HepG2 (cell line): ENCODE measurements around the gene TNFAIP8L3. TPM values are rescaled to one million over a fixed set of nuclear protein-coding genes. Genes with fewer than 3 reads are reported as not detected.

Source experiments
- ATAC-seq: fragments of 200-7000 bp; cut with Tn5 transposase; 3 replicates; pipeline ENCODE4 v1.9.1; 2020; ENCODE audit warnings: mild to moderate bottlenecking, moderate library complexity
- BruUV-seq: library from RNA; stranded (reverse); fragments of 400-500 nt; replicated peaks from 2 replicates; lab custom pipeline; 2021; lab: Mats Ljungman, UMichigan
- CTCF ChIA-PET: fragments of 300-600 bp; formaldehyde crosslinking; extraction: SDS; loops from one replicate; lab custom pipeline; 2021; ENCODE audit warnings: low total read pairs, inconsistent platforms, low intra/inter-chr PET ratio; lab: Yijun Ruan, JAX
- POLR2A ChIA-PET: fragments of 350-600 bp; sonication (Branson Sonifier 250); formaldehyde crosslinking; loops from one replicate; lab custom pipeline; 2020; ENCODE audit warnings: antibody characterized with exemption, inconsistent platforms; lab: Yijun Ruan, JAX
- DNase-seq: peaks from one replicate; pipeline ENCODE4 v3.0.0-alpha.2; 2015; ENCODE audit warnings: low spot score
- FAIRE-seq: peaks from 3 replicates; lab custom pipeline; 2011; peaks lifted over from hg19 to GRCh38; lab: Jason Lieb, UNC
- H2AFZ ChIP-seq: one replicate; pipeline ENCODE4 v1.6.1; 2011; ENCODE audit warnings: low read length, inconsistent platforms
- H3K27ac ChIP-seq: fragments of 300-600 bp; 3 replicates; pipeline ENCODE4 v1.8.0; 2011; ENCODE audit warnings: mixed run types, mild to moderate bottlenecking, mixed read lengths, low read length, inconsistent platforms; ENCODE audit not compliant: insufficient read depth; ENCODE audit errors: extremely low read length
- H3K27me3 ChIP-seq, 2 experiments: fragments of 200-600 bp in 1 of 2; 2 replicates in 1 of 2; 3 replicates in 1 of 2; pipeline versions ENCODE4 v1.6.0 to v1.8.0; 2011; ENCODE audit warnings: low read length in 2 of 2, mild to moderate bottlenecking in 2 of 2, moderate library complexity in 2 of 2, inconsistent platforms in 1 of 2; ENCODE audit not compliant: insufficient read depth in 2 of 2, control insufficient read depth in 1 of 2
- H3K36me3 ChIP-seq, 2 experiments: fragments of 200-600 bp in 1 of 2; replicated peaks in 1 of 2; 2 replicates in 1 of 2; 3 replicates in 1 of 2; pipeline versions ENCODE4 v1.5.1 to v1.8.0; 2011; ENCODE audit warnings: low read length in 2 of 2, inconsistent platforms in 1 of 2; ENCODE audit not compliant: insufficient read depth in 2 of 2, control insufficient read depth in 1 of 2
- H3K4me1 ChIP-seq: 2 replicates; pipeline ENCODE4 v1.5.1; 2012; ENCODE audit warnings: low read length, inconsistent platforms; ENCODE audit not compliant: insufficient read depth
- H3K4me2 ChIP-seq: 2 replicates; pipeline ENCODE4 v1.6.0; 2011; ENCODE audit warnings: low read depth, low read length, inconsistent platforms
- H3K4me3 ChIP-seq, 3 experiments: fragments of 200-600 bp in 1 of 3; sonication (generic), shearing (Covaris generic) in 1 of 3; replicated peaks in 1 of 3; 2 replicates each; pipeline ENCODE4 v1.5.1; 2011 to 2016; ENCODE audit warnings: low read length in 3 of 3, inconsistent platforms in 2 of 3, low read depth in 2 of 3, mild to moderate bottlenecking in 2 of 3, control low read depth in 1 of 3, mixed read lengths in 1 of 3; ENCODE audit not compliant: insufficient read depth in 1 of 3
- H3K79me2 ChIP-seq: one replicate; pipeline ENCODE4 v1.6.1; 2011; ENCODE audit warnings: low read length, inconsistent platforms; ENCODE audit not compliant: insufficient read depth
- H3K9ac ChIP-seq: 2 replicates; pipeline ENCODE4 v1.6.0; 2011; ENCODE audit warnings: mild to moderate bottlenecking, low read depth, low read length, inconsistent platforms; ENCODE audit not compliant: insufficient read depth
- H3K9me3 ChIP-seq: 2 replicates; pipeline ENCODE4 v1.5.1; 2012; ENCODE audit warnings: mild to moderate bottlenecking, low read length
- H4K20me1 ChIP-seq: 2 replicates; pipeline ENCODE4 v1.6.0; 2011; ENCODE audit warnings: inconsistent platforms, mild to moderate bottlenecking, low read length, moderate library complexity; ENCODE audit not compliant: insufficient read depth
- AGO2 ChIP-seq: fragments of 200-400 bp; formaldehyde crosslinking; optimal IDR thresholded peaks from 2 replicates; pipeline ENCODE3; 2017; ENCODE audit warnings: mild to moderate bottlenecking, low read depth, low read length, moderate library complexity
- NR3C1 ChIP-seq: sonication (generic); formaldehyde crosslinking; IDR thresholded peaks from 2 replicates; pipeline ENCODE4 v1.4.0; 2020; ENCODE audit warnings: missing genetic modification reagents
- RFX1 ChIP-seq: fragments of 450-650 bp; IDR thresholded peaks from 2 replicates; pipeline ENCODE4 v1.6.1; 2017
- SMC3 ChIP-seq: IDR thresholded peaks from 2 replicates; pipeline ENCODE4 v1.6.1; 2011; ENCODE audit warnings: low read length, improper control_type of control experiment
- TOPORS ChIP-seq: sonication (generic); formaldehyde crosslinking; IDR thresholded peaks from 2 replicates; pipeline ENCODE4 v1.8.0; 2023; ENCODE audit warnings: mild to moderate bottlenecking, missing genetic modification reagents
- ZBTB20 ChIP-seq: sonication (generic); formaldehyde crosslinking; IDR thresholded peaks from 2 replicates; pipeline ENCODE4 v1.8.1; 2023; ENCODE audit warnings: missing genetic modification reagents, low read depth, mild to moderate bottlenecking, borderline replicate concordance
- ZNF510 ChIP-seq: sonication (generic); formaldehyde crosslinking; IDR thresholded peaks from 2 replicates; pipeline ENCODE4 v1.4.0; 2020; ENCODE audit warnings: low read depth, mild to moderate bottlenecking, missing genetic modification reagents
- ZNF567 ChIP-seq: sonication (generic); formaldehyde crosslinking; IDR thresholded peaks from 2 replicates; pipeline ENCODE4 v1.8.1; 2023; ENCODE audit warnings: mild to moderate bottlenecking, missing genetic modification reagents, borderline replicate concordance
- WGBS: methylation state at CpG from one replicate; pipeline ENCODE4 v1.1.6; 2017; ENCODE audit warnings: low lambda C conversion rate; 5-methylcytosine and 5-hydroxymethylcytosine counted together
- in situ Hi-C: cut with HindIII; loops from 2 replicates; pipeline ENCODE4 v1.10.0; 2017; ENCODE audit warnings: low pct_unique_long_range_greater_than_20kb; ENCODE audit not compliant: extremely low pct_ligation_motif_present
- intact Hi-C: fragments of 100-400 bp; cut with micrococcal nuclease; formaldehyde crosslinking; loops from one replicate; pipeline ENCODE4 v1.10.0; 2022; ENCODE audit not compliant: unreplicated experiment
- polyA plus RNA-seq, 8 experiments: library from polyadenylated mRNA; depleted of rRNA in 3 of 8; stranded (reverse) in 7 of 8; unstranded in 1 of 8; fragments of >200 nt; fragmentation: Illumina TruSeq in 4 of 8; extraction: Trizol in 4 of 8; gene quantifications; 2 replicates each; pipeline versions ENCODE4 v1.2.1 to v1.2.3, GENCODE V29; 2011 to 2016; ENCODE audit warnings: low read depth in 4 of 8, missing spikeins in 1 of 8, mixed read lengths in 1 of 8; ENCODE audit not compliant: insufficient read depth in 1 of 8
- total RNA-seq, 5 experiments: library from RNA; depleted of rRNA; stranded (reverse); fragments of >200 nt; fragmentation: Illumina TruSeq; extraction: Trizol; gene quantifications; 2 replicates each; pipeline ENCODE4 v1.2.3, GENCODE V29; 2016; ENCODE audit warnings: low read depth in 1 of 5
- TF ChIP-seq, protein P1 (sequence below): IDR thresholded peaks from 2 replicates; pipeline ENCODE4 v1.6.1; 2016; ENCODE audit warnings: missing genetic modification reagents, missing compliant biosample characterization

Gene TNFAIP8L3
- total and polyA plus RNA-seq, 2 of the 13 experiments (the other 11 are each of a cell fraction or from before 2014, with no cell fraction given), result 0.15 to 4.0 TPM

DNA sequence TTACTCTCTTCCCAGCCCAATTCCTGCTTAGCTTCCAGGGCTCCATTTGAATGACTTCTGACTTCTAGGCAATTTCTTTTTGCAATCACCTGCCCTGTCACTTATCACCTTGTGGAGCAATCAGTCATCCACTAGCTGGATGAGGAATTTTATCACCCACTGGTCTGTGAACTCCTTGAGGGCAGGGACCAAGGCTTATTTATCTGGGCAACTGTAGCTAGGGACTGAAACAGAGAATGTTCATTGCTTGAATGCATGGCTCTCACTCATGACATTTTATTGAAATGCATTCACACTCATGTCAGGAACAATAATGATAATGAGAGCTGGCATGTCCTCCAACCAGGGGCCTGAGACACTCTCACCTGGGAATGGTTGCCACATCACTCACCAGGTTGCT is 15.5 kb downstream of the TNFAIP8L3 start:
- H3K79me2 ChIP-seq, result no peaks in the 10 kb centered on the region
- BruUV-seq, result no TSS peak
- no peaks in the 10 kb centered on the region for H3K27me3 ChIP-seq
- in situ Hi-C loops, result no loop called here
- FAIRE-seq (no peak), DNase-seq (no peak), ATAC-seq (no peak)
- ChIA-PET POLR2A (no interaction called here), CTCF (no interaction called here)
- TF ChIP-seq TOPORS (CRISPR knock-in tag), result no peak
- peak; percentile 22; the same call in 1 of the 2 replicates for TF ChIP-seq RFX1
- no peak overlapping the region for H3K4me2 ChIP-seq
- no peaks in the 10 kb centered on the region for H3K9me3 ChIP-seq
- H3K36me3 ChIP-seq, result peaks cover 0 to 2% of the 10 kb centered on the region in 2 experiments; a peak in 2 of 5 replicates
- no peaks in the 10 kb centered on the region for H3K4me1 ChIP-seq
- no peaks in the 10 kb centered on the region for H4K20me1 ChIP-seq
- H2AFZ ChIP-seq, result no peak overlapping the region
- no peak overlapping the region for H3K4me3 ChIP-seq
- H3K9ac ChIP-seq, result no peak overlapping the region
- no peak overlapping the region for H3K27ac ChIP-seq
- intact Hi-C loops, result no loop called here

DNA sequence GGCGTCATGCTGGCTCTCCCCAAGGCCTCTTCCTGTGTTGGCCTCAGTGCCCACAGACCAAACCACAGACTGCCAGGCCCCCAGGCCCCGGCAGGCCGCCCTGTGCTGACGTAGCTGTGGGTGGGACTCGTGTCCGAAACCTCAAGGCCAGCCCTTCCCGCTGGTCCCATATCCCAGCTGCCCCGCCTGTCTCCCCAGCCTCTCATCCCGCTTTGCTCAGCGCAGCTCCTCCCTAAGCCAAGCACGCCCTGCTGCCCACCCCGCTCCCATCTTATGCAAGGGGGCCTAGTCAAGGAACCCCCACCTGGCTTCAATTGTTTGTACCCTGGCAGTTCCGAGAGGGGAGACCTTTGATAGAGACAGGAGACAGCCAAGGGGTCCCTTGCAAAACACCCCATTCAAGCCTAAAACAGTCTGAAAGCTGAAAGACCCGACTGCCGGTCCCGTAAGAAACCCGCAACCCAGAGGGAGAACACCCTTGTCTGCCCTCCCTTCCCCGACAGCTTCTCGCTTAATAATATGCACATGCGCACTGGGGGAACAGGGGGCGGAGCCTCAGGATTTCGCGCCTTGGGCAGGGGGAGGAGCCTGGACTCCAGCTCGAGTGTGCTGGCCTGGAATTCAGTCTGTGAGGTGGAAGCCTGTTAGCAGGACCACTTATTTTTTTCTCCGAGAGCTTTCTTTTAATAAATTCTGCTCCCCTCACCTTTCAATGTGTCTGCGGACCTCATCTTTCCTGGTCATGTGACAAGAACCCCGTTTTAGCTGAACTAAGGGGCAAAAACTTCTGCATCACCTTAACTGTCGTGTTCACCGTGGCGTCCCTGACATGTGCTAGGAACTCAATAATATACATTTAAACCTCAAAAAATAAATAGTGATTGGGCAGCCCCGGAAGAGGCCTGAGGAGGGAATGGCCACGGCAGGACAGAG is 17.2 kb downstream of the TNFAIP8L3 start:
- peaks cover 0 to 2% of the 10 kb centered on the region in 2 experiments; a peak in 2 of 5 replicates for H3K36me3 ChIP-seq
- in situ Hi-C loops (no loop called here), intact Hi-C loops (no loop called here)
- no peaks in the 10 kb centered on the region for H3K4me1 ChIP-seq
- H3K4me3 ChIP-seq, result no peak overlapping the region
- no peak overlapping the region for H2AFZ ChIP-seq
- H3K9ac ChIP-seq, result no peak overlapping the region
- H3K27me3 ChIP-seq, result no peaks in the 10 kb centered on the region
- TF ChIP-seq AGO2 (peak; percentile 18), NR3C1 (CRISPR knock-in tag) (no peak), ZBTB20 (CRISPR knock-in tag) (no peak), ZNF510 (no peak), ZNF567 (CRISPR knock-in tag) (no peak), SMC3 (no peak)
- TF ChIP-seq, protein P1, sequence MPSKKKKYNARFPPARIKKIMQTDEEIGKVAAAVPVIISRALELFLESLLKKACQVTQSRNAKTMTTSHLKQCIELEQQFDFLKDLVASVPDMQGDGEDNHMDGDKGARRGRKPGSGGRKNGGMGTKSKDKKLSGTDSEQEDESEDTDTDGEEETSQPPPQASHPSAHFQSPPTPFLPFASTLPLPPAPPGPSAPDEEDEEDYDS (CRISPR knock-in tag), result no peak
- BruUV-seq, result no TSS peak
- ChIA-PET CTCF (no interaction called here), POLR2A (no interaction called here)
- no peak overlapping the region for H3K27ac ChIP-seq
- DNase-seq (no peak), FAIRE-seq (no peak), ATAC-seq (no peak; the same call in 2 of the 3 replicates)
- WGBS, result 95% methylated on average over 31 of the region's 32 CpGs
- H3K9me3 ChIP-seq, result no peaks in the 10 kb centered on the region
- H3K4me2 ChIP-seq, result no peak overlapping the region
- no peaks in the 10 kb centered on the region for H3K79me2 ChIP-seq
- no peaks in the 10 kb centered on the region; the same call in 1 of the 2 replicates for H4K20me1 ChIP-seq
